SH-SY5Y (cell line): ENCODE data around the gene RSPO1.

Experiments
- GATA2 ChIP-seq: IDR thresholded peaks from 2 replicates; pipeline ENCODE4 v1.6.1; 2011; ENCODE audit warnings: mild to moderate bottlenecking, low read depth, low read length
- GATA3 ChIP-seq: IDR thresholded peaks from 2 replicates; pipeline ENCODE4 v1.6.1; 2011; ENCODE audit warnings: low read depth, mild to moderate bottlenecking, low read length, moderate library complexity

GRCh38 chr1:37671261-37671660 is 36.6 kb upstream of the RSPO1 start:
- TF ChIP-seq GATA3 (no peak), GATA2 (no peak)
